ENCODE measurements around the gene EIF5A.

EIF5A gene

DNA sequence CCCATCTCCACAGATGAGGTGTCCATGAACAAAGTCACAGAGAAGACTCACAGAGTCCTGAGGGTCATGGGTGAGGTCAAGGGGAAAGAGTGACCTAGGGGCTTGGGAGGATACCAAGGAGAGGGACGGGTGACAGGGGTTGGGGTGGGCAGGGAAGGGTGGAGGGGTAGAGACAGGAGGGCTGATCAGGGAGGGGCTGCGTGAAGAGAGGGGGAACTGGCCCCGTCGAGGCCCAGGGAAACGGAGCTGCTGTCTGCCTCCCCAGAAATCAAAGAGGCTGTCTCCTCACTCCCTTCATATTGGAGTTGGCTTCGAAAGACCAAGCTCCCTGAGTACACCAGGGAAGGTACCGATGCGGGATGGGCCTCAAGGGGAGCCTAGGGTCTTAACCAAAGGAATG lies 48.1 kb downstream of the EIF5A start:
- no peak for DNase-seq (ENCODE audit: low read depth)

DNA sequence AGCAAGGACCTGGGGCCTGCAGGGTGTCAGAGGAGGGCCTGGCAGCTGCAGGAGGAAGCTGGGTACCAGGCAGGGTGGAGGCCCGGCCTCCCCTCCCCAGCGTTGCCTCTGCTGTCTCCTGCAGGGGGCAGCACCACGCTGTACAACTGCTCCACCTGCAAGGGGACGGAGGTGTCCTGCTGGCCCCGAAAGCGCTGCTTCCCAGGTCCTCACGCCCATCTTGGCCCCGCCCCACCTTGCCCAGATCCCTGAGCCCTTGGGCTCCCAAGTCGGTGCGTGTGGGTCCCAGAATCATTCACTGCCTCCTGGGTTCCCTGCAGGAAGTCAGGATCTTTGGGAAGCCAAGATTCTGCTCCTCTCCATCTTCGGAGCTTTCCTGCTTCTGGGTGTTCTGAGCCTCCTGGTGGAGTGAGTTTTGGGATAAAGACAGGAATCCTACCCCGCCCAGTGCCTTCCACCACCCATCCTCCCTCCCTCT lies 48.7 kb downstream of the EIF5A start:
- DNase-seq (ENCODE audit: low read depth): peak; percentile 48

DNA sequence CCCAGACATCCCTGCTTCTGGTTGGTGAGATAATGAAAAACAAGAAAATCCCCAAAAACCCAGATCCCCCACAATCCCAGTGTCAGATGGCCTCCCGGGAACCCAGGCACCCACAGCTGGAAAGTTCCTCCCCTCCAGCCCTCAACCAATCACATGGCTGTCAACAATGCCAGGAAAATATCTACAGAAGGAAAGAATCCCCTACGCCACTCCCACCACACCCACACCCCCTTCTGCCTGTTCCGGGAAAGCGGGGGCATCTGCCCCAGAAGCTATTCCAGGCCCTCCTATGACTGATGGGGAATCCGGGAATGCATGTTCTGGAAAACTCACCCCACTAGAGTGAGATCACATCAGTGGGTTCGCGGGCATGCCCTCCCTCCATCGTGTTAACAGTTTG lies 49.3 kb downstream of the EIF5A start:
- no peak for DNase-seq (ENCODE audit: low read depth)

DNA sequence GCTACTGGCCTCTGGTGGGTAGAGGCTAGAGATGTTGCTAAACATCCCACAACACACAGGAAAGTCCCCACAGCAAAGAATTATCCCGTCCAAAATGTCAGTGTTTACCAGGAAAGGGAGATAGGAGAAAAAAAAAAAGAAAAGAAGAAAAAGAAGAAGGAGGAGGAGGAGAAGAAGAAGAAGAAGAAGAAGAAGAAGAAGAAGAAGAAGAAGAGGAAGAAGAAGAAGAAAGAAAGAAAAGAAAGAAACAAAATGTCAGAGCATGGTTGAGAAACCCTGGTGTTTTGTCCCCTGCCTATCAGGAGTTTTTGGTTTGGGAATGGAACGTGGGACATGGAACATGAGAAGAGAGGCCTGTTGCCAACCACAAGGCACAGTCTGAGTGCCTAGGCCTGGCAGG lies 50.0 kb downstream of the EIF5A start:
- DNase-seq (ENCODE audit: low read depth): no peak

DNA sequence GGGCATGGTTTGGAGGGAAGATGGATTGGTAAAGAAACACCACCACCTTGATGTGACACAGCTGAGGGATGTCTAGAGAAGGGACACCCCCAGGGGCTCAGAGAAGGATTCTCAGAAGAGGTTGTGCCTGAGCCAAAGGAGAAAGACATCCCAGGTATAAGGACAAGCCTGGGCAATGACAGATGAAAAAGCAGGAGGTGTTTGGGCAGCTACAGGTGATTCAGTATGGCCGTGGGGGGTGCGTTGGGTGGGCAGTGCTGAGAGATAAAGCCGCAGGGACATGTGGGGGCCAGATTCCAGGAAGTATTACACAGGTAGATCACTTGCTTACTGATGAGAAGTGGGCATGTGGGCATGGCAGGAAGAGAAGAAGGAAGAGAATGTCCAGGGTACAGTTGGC lies 54.5 kb downstream of the EIF5A start:
- DNase-seq (ENCODE audit: low read depth): no peak
